Measurements from ENCODE around the gene GLI1. TPM values are rescaled to one million over a fixed set of nuclear protein-coding genes. Genes with fewer than 3 reads are reported as not detected.

GLI1 gene
- total and polyA plus RNA-seq, 2 of the 13 experiments (the other 11 are each of a cell fraction or from before 2014, with no cell fraction given): 0.09 to 0.20 TPM

DNA sequence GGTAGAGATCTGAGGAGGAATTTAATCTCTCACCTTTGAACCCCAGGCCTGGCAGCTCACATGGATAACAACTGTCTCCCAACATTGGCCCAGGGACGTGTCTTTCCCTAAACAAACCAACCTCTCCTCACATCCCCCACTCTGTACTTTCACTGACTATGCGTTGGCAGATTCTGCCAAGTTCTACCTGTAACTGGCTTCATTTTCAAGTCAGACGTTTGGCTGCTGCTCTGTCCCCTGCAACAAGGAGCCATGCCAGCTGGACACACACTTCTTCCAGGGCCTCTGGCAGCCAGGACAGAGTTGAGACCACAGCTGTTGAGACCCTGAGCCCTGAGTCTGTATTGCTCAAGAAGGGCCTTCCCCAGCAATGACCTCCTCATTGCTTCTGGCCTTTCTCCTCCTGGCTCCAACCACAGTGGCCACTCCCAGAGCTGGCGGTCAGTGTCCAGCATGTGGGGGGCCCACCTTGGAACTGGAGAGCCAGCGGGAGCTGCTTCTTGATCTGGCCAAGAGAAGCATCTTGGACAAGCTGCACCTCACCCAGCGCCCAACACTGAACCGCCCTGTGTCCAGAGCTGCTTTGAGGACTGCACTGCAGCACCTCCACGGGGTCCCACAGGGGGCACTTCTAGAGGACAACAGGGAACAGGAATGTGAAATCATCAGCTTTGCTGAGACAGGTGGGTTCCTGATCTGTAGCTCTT lies 24.9 kb upstream of the GLI1 start, which contains the start of gene INHBC (continued):
- TF ChIP-seq ZNF275 (CRISPR knock-in tag; IDR thresholded peaks at IDR 0.05; ENCODE audit: borderline replicate concordance) (0 out of 2 replicates have a peak, but pooled peaks have one; percentile 2), RARA (CRISPR knock-in tag; IDR thresholded peaks at IDR 0.05) (no peak; the same call in 1 of the 2 replicates), SMARCE1 (IDR thresholded peaks at IDR 0.05; ENCODE audit: borderline replicate concordance) (no peak), RAD51 (IDR thresholded peaks at IDR 0.05; ENCODE audit: borderline replicate concordance) (no peak), ZNF619 (CRISPR knock-in tag; IDR thresholded peaks at IDR 0.05) (no peak), ZNF776 (CRISPR knock-in tag; IDR thresholded peaks at IDR 0.05) (no peak), MYNN (CRISPR knock-in tag; IDR thresholded peaks at IDR 0.05; ENCODE audit: low read depth) (no peak), JDP2 (CRISPR knock-in tag; IDR thresholded peaks at IDR 0.05; ENCODE audit: borderline replicate concordance) (no peak), NCOA5 (CRISPR knock-in tag; IDR thresholded peaks at IDR 0.05) (no peak), ZNF337 (CRISPR knock-in tag; IDR thresholded peaks at IDR 0.05; ENCODE audit: borderline replicate concordance, low read depth) (no peak), NFE2 (CRISPR knock-in tag; IDR thresholded peaks at IDR 0.05) (no peak), ZNF766 (CRISPR knock-in tag; IDR thresholded peaks at IDR 0.05; ENCODE audit: borderline replicate concordance) (no peak), CHCHD3 (CRISPR knock-in tag; IDR thresholded peaks at IDR 0.05) (no peak), ATF7 (IDR thresholded peaks at IDR 0.05) (no peak), ATF7 (CRISPR knock-in tag; IDR thresholded peaks at IDR 0.05) (peak; percentile 70; the same call in 1 of the 2 replicates), ZNF7 (CRISPR knock-in tag; IDR thresholded peaks at IDR 0.05) (no peak), ZNF629 (CRISPR knock-in tag; conservative IDR thresholded peaks at IDR 0.05) (no peak), TP53 (CRISPR knock-in tag; conservative IDR thresholded peaks at IDR 0.05) (no peak), ZC3H4 (CRISPR knock-in tag; IDR thresholded peaks at IDR 0.05; ENCODE audit: borderline replicate concordance) (no peak; the same call in 1 of the 2 replicates)
- TF ChIP-seq, protein P1, sequence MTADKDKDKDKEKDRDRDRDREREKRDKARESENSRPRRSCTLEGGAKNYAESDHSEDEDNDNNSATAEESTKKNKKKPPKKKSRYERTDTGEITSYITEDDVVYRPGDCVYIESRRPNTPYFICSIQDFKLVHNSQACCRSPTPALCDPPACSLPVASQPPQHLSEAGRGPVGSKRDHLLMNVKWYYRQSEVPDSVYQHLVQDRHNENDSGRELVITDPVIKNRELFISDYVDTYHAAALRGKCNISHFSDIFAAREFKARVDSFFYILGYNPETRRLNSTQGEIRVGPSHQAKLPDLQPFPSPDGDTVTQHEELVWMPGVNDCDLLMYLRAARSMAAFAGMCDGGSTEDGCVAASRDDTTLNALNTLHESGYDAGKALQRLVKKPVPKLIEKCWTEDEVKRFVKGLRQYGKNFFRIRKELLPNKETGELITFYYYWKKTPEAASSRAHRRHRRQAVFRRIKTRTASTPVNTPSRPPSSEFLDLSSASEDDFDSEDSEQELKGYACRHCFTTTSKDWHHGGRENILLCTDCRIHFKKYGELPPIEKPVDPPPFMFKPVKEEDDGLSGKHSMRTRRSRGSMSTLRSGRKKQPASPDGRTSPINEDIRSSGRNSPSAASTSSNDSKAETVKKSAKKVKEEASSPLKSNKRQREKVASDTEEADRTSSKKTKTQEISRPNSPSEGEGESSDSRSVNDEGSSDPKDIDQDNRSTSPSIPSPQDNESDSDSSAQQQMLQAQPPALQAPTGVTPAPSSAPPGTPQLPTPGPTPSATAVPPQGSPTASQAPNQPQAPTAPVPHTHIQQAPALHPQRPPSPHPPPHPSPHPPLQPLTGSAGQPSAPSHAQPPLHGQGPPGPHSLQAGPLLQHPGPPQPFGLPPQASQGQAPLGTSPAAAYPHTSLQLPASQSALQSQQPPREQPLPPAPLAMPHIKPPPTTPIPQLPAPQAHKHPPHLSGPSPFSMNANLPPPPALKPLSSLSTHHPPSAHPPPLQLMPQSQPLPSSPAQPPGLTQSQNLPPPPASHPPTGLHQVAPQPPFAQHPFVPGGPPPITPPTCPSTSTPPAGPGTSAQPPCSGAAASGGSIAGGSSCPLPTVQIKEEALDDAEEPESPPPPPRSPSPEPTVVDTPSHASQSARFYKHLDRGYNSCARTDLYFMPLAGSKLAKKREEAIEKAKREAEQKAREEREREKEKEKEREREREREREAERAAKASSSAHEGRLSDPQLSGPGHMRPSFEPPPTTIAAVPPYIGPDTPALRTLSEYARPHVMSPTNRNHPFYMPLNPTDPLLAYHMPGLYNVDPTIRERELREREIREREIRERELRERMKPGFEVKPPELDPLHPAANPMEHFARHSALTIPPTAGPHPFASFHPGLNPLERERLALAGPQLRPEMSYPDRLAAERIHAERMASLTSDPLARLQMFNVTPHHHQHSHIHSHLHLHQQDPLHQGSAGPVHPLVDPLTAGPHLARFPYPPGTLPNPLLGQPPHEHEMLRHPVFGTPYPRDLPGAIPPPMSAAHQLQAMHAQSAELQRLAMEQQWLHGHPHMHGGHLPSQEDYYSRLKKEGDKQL (CRISPR knock-in tag; IDR thresholded peaks at IDR 0.05; ENCODE audit: low read depth): no peak
- TF ChIP-seq, protein P2, sequence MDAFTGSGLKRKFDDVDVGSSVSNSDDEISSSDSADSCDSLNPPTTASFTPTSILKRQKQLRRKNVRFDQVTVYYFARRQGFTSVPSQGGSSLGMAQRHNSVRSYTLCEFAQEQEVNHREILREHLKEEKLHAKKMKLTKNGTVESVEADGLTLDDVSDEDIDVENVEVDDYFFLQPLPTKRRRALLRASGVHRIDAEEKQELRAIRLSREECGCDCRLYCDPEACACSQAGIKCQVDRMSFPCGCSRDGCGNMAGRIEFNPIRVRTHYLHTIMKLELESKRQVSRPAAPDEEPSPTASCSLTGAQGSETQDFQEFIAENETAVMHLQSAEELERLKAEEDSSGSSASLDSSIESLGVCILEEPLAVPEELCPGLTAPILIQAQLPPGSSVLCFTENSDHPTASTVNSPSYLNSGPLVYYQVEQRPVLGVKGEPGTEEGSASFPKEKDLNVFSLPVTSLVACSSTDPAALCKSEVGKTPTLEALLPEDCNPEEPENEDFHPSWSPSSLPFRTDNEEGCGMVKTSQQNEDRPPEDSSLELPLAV (CRISPR knock-in tag; conservative IDR thresholded peaks at IDR 0.05; ENCODE audit: low read depth): no peak
- TF ChIP-seq, protein P3, sequence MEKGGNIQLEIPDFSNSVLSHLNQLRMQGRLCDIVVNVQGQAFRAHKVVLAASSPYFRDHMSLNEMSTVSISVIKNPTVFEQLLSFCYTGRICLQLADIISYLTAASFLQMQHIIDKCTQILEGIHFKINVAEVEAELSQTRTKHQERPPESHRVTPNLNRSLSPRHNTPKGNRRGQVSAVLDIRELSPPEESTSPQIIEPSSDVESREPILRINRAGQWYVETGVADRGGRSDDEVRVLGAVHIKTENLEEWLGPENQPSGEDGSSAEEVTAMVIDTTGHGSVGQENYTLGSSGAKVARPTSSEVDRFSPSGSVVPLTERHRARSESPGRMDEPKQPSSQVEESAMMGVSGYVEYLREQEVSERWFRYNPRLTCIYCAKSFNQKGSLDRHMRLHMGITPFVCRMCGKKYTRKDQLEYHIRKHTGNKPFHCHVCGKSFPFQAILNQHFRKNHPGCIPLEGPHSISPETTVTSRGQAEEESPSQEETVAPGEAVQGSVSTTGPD (CRISPR knock-in tag; IDR thresholded peaks at IDR 0.05): 0 out of 2 replicates have a peak, but pooled peaks have one; percentile 23

All from HepG2 (cell line).